HG02642 (cell line): ENCODE measurements around the gene HKDC1.
A peak's percentile ranks its signal among the peaks of the same experiment; 100 is the strongest.
"Not testable (repeated sequence)": the region's sequence is repeated elsewhere in the genome, so short reads cannot be mapped to it uniquely, and the experiment has no call there.

Experiments used
- ATAC-seq: cut with Tn5 transposase; IDR thresholded peaks from one replicate; pipeline ENCODE4 v1.9.1; 2021; ENCODE audit warnings: mild to moderate bottlenecking; ENCODE audit not compliant: unreplicated experiment, poor library complexity

The HKDC1 gene

DNA sequence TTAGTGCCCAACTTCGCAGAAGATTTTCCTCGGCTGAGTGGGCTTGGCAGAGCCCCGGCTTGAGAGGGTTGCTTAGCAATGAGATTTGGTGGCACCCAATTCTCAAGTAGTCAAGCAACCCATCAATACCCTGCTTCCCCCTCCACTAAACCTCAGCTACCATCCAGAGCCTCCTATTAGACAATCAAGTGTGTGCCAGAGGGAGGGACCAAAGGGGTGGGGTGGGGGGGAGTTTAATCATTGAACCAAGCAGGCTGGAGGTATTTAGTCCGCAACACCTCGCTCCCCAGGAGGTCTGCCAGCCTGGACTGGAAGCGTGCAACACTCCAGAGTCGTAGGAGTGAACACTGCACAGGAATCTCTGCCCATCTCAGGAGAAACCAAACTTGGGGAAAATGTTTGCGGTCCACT lies at the start of gene HKDC1:
Gene HKDC1, plus strand, starts transcription at position 292 of the 411 bp plus-strand sequence. Its CDS starts 104 bp downstream, at position 396.
- ATAC-seq: no peak

DNA sequence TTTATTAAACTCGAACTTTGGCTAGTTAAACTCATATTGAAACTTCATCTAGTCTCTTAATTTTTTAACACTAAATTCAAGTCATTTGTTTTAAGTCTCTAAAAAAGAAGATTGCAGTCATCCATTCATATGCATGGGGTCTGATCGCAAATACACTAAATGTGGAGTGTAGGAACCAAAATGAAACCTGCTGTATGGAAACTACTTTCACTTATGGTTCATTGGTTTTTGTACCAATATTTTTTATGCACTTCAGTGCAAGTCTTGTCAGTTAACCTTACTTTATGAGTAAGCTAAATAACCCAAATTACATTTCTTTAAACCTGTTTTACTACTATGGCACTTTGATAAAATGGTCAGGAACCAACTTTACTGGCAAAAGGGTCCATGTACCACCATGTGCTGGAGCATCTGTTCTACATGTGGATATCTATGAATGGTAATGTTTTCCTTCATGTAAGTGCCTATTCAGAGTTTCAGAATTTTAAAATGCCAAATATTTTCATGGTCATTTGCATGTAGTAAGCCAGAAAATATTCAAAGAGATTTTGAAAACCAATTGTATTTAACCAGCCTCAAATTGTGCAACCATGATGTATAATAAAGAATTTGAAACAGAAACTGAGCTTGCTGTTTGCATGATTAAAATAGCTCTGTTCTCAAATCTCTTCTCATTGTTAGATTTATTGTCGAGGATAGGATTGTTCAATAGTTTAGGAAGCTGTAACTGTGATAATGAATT lies 47.7 kb upstream of the HKDC1 start:
- ATAC-seq: no peak

GRCh38 chr10:69175326-69175725 lies 44.8 kb upstream of the HKDC1 start:
- not testable (repeated sequence) for ATAC-seq

GRCh38 chr10:69176823-69177222 lies 43.3 kb upstream of the HKDC1 start:
- ATAC-seq: no peak

GRCh38 chr10:69179089-69179742 lies 40.9 kb upstream of the HKDC1 start:
- ATAC-seq: peak; percentile 22

DNA sequence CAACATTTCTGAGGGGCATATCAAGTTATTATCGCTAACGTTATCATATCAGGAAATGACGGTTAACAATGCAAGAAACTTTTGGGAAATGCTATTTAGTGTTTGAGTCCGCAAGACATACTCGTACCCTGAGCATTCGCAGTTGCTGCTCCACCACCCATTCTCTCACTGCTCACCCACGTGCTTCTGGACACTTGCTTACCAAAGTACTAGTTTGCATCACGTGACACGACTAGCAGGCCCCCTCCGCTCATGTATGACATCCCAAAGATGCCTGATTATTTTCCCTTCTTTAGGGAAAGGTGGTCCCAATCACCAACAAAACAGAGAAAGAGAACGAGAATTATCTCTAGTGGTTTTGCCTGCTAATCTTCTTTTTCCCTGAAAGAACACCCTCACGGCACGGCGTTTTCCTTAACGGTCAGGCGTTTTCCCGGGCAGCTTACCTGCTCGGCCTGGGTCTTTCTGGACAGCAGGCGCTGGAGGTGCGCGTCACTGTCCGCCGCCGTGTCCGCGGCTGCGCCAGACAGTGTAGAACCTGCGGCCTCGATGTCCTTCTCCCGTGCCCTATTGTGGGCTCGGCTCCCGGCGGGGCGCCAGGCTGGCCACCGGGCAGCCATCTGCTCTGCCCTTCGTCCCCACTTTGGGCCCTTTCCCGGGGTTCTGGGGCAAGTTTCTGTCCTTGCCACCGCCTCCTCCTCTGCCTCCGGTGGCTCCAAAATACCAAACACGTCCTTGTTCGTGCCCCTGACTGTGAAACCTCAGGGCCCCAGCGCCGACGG lies 40.2 kb upstream of the HKDC1 start, which contains the start of gene SUPV3L1:
Gene SUPV3L1, plus strand, starts transcription at position 492 of the 782 bp plus-strand sequence. Its CDS starts 58 bp downstream, at position 550.
- ATAC-seq: peak; percentile 87

GRCh38 chr10:69180525-69181204 lies 39.5 kb upstream of the HKDC1 start:
- no peak for ATAC-seq

- no peak for ATAC-seq
Observed at GRCh38 chr10:69181433-69181832, 38.7 kb upstream of the HKDC1 start.

DNA sequence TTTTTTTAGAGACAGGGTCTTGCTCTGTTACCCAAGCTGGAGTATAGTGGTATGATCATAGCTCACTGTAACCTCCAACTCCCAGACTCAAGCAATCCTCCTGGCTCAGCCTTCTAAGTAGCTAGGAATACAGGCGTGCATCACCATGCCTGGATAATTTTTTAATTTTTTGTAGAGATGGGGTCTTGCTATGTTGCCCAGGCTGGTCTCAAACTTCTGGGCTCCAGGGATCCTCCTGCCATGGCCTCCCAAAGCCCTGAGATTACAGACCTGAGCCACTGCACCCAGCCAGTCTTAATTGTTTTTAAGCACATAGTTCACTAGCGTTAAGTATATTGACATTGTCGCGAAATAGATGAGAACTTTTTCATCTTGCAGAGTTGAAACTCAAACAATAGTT lies 38.1 kb upstream of the HKDC1 start:
- no peak for ATAC-seq

- ATAC-seq: no peak
Observed at GRCh38 chr10:69186524-69186923, 33.6 kb upstream of the HKDC1 start.

DNA sequence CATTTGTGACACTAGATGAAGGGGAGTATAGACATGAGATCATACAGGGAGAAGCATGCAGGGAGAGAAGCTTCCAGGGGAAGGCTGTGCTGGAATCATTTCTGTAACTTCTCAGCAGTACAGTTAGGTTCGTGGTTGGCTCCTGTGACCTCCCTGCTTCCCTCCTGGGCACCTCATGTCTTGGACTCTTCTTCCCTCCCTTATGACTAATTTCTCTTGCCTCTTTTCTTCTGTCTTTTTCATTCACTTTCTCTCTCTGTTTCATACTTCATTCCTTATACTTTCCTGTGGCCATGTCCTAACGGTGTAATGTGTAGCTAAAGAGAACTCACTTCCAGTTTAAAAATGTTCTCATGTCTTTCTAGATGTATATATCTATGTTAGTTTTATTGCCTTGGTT lies 19.1 kb upstream of the HKDC1 start:
- ATAC-seq: no peak

DNA sequence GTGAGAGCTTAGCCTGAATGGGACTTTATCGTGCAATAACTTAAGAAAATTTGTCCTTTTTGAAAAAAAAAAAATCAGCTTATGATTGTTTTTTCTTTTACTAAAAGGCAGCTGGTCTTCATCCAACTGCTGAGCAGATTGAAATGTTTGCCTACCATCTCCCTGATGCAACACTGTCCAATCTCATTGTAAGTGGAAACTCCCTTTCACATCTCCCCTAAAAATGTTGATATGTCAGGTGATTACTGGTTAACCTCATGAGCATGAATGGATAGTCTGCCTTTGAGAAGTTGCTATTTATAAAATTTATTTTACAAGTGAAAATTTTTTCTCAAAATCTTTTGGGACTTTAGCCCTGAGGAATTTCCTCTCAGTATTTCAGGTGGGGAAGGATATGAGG lies 17.8 kb upstream of the HKDC1 start:
- no peak for ATAC-seq

DNA sequence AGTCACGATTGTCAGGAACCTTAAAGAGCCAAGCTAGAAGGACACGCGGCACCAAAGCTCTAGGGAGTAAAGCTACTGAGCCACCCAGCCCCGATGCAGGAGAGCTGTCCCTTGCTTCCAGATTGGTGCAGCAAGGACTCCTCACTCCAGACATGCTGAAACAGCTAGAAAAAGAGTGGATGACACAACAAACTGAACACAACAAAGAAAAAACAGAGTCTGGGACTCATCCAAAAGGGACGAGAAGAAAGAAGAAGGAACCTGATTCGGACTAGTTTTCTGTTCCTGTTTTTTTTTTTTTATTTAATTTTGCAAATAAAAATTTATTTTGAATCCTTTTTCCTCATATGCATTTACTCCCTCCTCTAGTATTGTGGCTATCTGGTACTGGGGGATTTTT lies 11.4 kb upstream of the HKDC1 start:
- no peak for ATAC-seq

GRCh38 chr10:69209787-69210484 lies 10.2 kb upstream of the HKDC1 start:
- ATAC-seq: no peak

- no peak for ATAC-seq
Observed at GRCh38 chr10:69211104-69211503, 9.0 kb upstream of the HKDC1 start.

GRCh38 chr10:69211524-69211923 lies 8.6 kb upstream of the HKDC1 start:
- ATAC-seq: no peak

- ATAC-seq: no peak
Observed at GRCh38 chr10:69213591-69214311, 6.4 kb upstream of the HKDC1 start.

GRCh38 chr10:69214666-69215131 lies 5.4 kb upstream of the HKDC1 start:
- no peak for ATAC-seq
